NCI-H1417 treated with DMSO at 0.1 percent for 48 hours (cell line): ENCODE results near the gene DHRS13.

Source experiments
- DNase-seq: peaks from one replicate; lab custom pipeline; 2025; lab: John Stamatoyannopoulos, UW

DHRS13 gene, protein sequence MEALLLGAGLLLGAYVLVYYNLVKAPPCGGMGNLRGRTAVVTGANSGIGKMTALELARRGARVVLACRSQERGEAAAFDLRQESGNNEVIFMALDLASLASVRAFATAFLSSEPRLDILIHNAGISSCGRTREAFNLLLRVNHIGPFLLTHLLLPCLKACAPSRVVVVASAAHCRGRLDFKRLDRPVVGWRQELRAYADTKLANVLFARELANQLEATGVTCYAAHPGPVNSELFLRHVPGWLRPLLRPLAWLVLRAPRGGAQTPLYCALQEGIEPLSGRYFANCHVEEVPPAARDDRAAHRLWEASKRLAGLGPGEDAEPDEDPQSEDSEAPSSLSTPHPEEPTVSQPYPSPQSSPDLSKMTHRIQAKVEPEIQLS

GRCh38 chr17:28902819-28903545, at the start of gene DHRS13:
TSS of gene DHRS13 (minus strand) at chr17:28903079. CDS start at chr17:28902944, 135 bp downstream.
- peak; percentile 82 for DNase-seq

DNA sequence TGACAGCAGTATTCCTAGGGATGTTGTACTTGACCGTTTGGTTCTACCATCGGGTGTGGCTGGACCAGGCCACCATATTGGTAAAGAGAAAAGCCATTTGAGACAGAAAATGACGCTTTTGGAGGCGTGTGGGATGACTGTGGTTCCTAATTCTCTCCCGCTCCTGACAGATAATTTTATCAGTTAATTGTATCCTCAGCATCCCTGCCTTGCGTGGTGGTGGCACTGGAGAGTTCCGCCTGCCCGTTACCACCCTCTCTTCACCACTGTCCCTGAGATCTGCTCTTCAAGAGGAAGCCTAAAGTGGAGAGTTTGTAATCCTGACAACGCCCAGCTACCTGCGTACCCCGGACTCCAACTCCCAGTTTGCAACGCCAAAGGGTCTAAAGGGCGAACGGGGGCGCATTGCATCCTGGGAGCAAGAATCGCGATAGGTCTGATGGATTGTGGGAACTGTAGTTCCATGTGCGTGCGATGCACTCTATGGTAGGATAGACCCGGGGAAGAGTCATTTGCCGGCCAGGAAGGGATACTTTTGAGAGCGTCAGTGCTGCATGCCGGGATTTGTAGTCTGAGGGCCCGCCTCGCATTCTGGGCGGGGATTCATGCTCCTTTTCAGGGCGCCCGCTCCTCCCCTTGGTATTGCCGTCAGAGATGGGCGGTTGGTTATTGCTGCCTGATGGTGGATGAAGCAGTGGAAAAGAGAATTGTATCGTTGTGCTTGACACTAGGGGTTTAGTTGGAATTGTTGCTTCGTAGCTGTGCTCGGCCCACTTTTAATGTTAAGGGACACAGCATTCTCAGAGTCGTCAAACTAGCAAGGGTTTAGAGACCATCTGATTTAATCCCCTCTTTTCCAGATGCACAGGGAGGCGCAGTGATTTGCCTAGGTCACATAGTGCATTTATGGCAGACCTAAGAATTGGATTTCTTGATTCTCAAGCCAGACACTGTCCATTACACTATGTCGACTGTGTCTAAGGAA, 49.4 kb upstream of the DHRS13 start:
- peak; percentile 99 for DNase-seq

- peak; percentile 100 for DNase-seq
Observed at GRCh38 chr17:28951428-28951990, 48.6 kb upstream of the DHRS13 start, which contains the start of gene PHF12. TSS of gene PHF12 (minus strand) at chr17:28951518. CDS start at chr17:28950960, 558 bp downstream.

DNA sequence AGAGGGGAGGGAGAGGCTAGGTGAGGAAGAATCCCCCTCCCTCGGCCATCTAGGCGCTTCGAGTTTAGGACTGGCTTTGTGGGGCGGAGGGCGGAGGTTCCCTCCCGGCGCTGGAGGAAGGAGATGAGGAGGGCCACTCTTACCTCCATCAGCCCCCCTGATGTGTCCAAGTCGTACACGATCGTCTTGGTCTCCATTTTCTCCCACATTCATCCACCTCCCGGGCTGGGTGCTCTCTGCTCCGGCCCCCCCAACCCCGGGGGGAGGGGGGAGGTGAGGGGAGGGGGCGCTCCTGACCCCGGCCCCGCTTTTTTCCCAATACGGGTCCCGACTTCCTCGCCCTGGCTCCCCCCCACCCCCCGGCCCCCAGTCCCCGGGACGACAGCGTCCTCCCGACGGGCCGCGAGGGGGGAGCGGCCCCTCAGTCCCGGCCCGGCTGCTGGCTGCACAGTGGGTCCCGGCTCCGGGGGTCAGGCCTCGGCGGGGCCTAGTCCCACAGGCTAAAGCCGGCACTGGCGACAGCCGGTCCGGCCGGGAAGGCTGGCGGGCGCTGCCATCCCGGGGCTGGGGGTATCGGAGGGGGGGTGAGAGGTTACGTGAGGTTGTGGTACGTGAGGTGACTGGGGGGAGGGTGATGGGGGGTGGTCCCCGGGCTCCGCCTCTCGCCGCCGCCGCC, 48.0 kb upstream of the DHRS13 start:
- no peak for DNase-seq

- DNase-seq, result no peak
Observed at GRCh38 chr17:28950017-28950751, 47.3 kb upstream of the DHRS13 start.

DNA sequence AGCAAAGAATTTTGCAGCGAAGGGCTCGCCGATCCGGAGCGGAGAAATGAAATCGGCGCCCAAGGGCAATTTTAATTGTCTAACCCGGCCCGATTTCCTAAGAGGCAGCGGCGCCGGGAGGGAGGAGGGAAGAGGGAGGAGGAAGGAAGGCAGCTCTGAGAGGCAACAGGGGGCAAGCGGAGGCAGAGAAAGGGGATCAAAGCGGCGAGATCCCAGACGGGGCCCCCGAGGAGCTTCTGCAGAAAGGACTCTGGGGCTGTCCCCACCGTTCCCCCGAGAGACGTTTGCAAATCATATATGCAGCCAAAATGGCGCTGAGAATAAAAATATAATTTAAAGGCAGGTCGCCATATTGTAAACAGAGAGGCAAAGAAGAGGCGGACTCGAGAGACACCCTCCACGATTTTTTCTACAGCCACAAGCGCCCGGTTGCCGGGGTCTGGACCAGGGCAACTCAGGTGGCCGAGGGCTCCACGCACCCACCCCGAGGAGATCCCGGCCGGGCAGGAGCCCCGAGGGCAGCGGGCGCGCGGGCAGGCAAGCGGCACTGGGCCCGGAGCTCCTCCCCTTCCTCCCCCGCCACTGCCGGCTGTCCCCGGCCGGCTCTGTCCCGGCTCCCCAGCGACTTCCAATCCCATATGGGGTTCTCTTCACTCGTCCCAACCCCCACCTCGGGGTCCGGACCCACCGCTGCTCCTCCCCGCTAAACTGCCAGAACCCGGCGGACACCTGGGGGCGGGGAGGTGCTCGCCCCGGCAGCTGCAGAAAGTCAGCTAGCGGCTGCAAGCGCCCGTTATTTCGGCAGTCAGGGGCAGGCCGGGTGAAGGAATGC, 46.5 kb upstream of the DHRS13 start:
- DNase-seq, result no peak

DNA sequence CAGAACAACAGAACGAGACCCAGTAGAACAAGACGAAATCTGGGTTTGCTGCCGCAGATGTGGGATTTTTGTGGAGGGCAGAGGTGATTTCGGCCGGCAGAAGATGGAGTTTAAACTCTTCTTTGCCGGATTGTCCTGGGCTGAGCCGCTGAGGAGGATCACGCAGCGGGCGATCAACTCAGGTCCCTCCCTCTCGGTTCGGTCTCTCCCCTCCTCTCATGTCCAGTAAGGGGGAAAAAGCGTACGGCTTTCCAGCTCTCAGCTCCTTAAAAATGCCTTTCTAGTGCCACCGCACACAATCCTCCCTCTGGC, 46.0 kb upstream of the DHRS13 start:
- DNase-seq, result no peak

DNA sequence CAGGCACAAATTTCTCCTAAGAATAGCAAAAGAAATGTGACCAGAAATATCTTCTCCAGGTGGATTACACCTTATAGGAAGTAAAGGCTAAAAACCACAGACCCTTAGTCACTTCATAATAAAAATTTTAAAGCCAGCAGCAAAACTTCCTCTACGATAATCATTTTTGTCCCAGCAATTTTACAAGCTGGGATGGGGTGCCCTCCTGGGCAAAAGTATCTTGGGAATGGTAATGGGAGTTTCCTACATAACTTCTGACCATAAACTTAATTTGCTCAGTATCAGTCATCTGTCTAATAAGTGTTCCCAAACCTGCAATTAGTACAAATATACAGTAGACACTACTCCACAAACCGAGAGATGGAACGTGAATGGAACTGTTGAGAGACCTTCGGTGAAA, 45.5 kb upstream of the DHRS13 start:
- no peak for DNase-seq

- DNase-seq, result no peak
Observed at GRCh38 chr17:28947639-28948038, 44.8 kb upstream of the DHRS13 start.

- DNase-seq, result no peak
Observed at GRCh38 chr17:28946239-28946638, 43.4 kb upstream of the DHRS13 start.

DNA sequence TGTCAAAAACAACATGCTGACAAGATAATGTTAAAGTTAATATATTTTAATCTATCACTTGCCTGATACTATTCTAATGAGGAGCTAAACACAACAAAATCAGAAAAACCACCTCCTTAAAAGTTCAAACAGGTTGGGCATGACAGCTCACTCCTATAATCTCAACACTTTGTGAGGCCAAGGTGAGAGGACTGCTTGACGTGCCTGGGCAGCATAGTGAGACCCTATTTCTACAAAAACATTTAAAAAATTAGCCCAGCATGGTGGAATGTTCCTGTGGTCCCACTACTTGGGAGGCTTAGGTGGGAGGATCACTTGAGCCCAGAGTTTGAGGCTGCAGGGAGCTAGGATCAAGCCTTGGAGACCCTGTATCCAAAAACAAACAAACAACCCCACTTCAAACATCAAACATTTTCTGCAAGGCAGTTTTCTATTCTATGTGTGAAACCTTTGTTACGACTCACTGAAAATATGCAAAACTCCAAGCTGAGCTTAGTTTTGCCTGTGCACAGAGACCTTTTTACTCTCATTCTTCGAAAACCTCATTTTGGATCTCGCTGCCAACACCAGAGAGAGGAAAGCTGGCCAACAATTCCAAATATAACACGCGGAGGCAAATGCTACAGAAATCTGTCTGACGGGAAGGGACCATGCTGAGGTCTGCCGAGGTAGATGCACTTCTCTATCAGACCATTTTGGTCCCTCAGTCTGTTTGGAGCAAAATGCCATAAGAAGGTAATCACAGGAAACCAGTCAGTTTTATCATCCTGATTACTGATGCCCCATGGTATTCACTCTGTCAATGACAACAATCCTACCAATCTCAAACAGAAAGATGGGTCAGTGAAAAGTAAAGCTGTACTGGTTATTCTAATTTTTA, 42.2 kb upstream of the DHRS13 start:
- no peak for DNase-seq

DNA sequence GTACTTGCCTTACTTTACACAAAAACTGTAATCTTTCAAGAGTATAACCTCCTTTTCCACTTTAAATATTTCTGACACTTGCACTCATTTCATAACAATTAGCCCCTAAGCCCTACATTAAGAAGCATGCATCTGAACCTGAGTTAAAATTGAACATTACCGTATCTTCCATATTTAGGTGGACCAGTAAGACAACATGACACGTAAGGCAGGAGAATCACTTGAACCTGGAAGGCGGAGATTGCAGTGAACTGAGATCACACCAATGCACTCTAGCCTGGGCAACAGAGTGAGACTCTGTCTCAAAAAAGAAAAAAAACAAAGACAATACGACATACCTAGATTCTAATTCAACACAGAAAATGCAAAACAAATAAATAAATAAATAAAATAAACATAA, 41.5 kb upstream of the DHRS13 start:
- DNase-seq, result no peak

DNA sequence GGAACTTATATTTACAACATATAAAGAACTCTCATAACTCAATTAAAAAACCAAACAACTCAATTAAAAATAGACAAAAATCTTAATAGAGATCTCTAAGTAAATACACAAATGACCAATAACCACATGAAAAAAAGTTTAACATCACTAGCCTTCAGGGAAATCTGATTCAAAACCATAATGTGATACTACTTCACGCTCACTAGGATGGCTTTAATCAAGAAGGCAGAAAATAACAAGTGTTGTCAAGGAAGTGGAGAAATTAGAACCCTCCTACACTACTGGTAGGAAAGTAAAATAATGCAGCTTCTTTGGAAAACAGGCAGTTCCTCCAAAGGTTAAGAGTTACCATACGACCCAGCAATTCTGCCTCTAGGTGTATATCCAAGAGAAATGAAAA, 40.0 kb upstream of the DHRS13 start:
- DNase-seq, result no peak

DNA sequence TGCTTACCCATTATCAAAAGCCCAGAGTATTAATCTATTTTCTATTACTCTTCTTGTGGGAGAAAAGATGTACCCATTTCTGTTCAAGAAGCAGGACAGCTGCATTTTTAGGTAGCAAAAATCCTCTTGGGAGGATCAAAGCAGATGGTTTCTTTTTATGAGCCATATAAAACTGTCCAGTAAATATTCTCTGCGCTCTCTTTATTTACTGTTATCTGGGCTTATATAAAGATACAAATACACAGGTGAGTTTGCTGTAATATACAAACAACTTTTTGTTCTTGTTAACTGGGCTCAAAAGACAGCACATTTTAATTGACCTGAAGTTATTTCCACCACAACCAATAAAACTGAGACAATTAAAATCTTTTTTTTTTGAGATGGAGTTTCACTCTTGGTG, 38.4 kb upstream of the DHRS13 start:
- DNase-seq, result no peak

GRCh38 chr17:28940675-28941074, 37.8 kb upstream of the DHRS13 start:
- DNase-seq, result no peak

- no peak for DNase-seq
Observed at GRCh38 chr17:28940142-28940541, 37.3 kb upstream of the DHRS13 start.

DNA sequence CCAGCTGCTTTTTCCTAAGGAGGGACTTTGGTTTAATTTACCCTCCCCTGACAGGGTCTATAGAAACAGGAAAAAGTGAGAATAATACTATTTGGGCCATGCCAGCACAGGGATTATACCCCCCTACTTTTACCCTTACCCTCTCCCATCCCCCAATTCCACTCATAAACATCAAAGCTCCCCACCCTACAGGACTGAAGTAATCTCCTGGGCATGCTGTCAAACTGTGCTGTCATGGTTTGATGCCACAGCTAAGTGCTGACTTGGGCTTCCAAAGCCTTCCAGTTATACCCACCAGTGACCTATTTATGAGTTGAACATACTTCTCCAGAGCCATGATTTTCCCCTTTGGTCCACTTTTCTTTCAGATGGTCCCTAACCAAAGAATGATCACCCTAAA, 35.7 kb upstream of the DHRS13 start:
- DNase-seq, result no peak

DNA sequence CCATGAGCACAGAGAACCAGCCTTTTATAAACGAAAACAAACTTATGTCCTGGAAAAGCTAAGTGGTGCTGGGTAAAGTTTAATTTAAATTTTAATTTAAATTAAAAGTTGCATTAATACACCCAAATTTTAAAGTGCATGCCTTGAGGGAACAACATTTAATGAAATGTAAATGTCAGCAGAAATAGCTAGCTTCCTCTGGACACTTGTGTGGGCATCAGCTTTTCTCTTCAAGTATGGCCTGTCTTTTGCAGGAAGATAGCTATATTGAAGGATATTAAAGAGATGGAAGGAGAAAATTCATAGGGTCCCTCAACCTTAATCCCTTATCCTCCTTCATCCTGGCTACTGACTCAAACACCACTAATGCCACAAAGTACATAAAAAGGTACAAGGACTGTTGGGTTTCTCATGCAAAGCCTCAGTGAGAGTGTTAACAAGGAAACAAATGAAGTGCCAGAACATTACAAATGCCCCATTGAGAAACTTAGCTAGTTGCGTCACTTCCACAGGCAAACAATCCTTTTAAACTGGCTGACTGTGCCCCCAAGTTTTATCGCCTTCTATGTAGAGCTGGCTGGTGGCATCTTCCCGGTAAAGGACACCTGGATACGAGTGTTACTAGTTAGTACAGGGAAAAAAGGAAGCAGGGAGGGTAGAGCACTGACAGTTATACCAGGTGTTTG, 34.3 kb upstream of the DHRS13 start:
- DNase-seq, result no peak
